Middle frontal gyrus (tissue), 1 donor: Measurements from ENCODE around the gene SNRPF.
A peak's percentile ranks its signal among the peaks of the same experiment; 100 is the strongest.
"Not testable (repeated sequence)": the region's sequence is repeated elsewhere in the genome, so short reads cannot be mapped to it uniquely, and the experiment has no call there.

ENCODE experiments used
- DNase-seq: peaks from one replicate; pipeline ENCODE4 v3.0.0-alpha.2; 2015; ENCODE audit warnings: low spot score; ENCODE audit errors: extremely low spot score

The SNRPF gene

GRCh38 chr12:95858451-95859343 lies at the start of gene SNRPF:
TSS of gene SNRPF (plus strand) at chr12:95858952. CDS start at chr12:95859074, 122 bp downstream.
- DNase-seq, result peak; percentile 96

GRCh38 chr12:95809000-95809680 lies 49.6 kb upstream of the SNRPF start:
- no peak for DNase-seq

GRCh38 chr12:95810411-95810810 lies 48.3 kb upstream of the SNRPF start:
- DNase-seq, result no peak

- not testable (repeated sequence) for DNase-seq
These were observed 46.6 kb upstream of the SNRPF start for GRCh38 chr12:95812155-95812554.

GRCh38 chr12:95815632-95816212 lies 43.0 kb upstream of the SNRPF start:
- DNase-seq, result no peak

GRCh38 chr12:95820096-95820703 lies 38.6 kb upstream of the SNRPF start:
- no peak for DNase-seq

GRCh38 chr12:95829395-95829794 lies 29.4 kb upstream of the SNRPF start:
- DNase-seq, result no peak

- no peak for DNase-seq
These were observed 28.2 kb upstream of the SNRPF start for GRCh38 chr12:95830335-95831089.

GRCh38 chr12:95834572-95834971 lies 24.2 kb upstream of the SNRPF start:
- no peak for DNase-seq

- no peak for DNase-seq
These were observed 22.6 kb upstream of the SNRPF start for GRCh38 chr12:95836185-95836609.

GRCh38 chr12:95836630-95837239 lies 22.0 kb upstream of the SNRPF start:
- no peak for DNase-seq

GRCh38 chr12:95837240-95838038 lies 21.3 kb upstream of the SNRPF start:
- no peak for DNase-seq

- no peak for DNase-seq
These were observed 20.6 kb upstream of the SNRPF start for GRCh38 chr12:95838125-95838524.

- not testable (repeated sequence) for DNase-seq
These were observed 16.3 kb upstream of the SNRPF start for GRCh38 chr12:95842426-95842825.

- DNase-seq, result no peak
These were observed 10.0 kb upstream of the SNRPF start for GRCh38 chr12:95848575-95849388.

GRCh38 chr12:95851606-95852005 lies 7.1 kb upstream of the SNRPF start:
- DNase-seq, result no peak

GRCh38 chr12:95852133-95852532 lies 6.6 kb upstream of the SNRPF start:
- DNase-seq, result no peak

GRCh38 chr12:95857156-95857555 lies 1.6 kb upstream of the SNRPF start:
- DNase-seq, result no peak

- no peak for DNase-seq
These were observed 953 bp upstream of the SNRPF start for GRCh38 chr12:95857799-95858198.
